IMR-90 (cell line): Measurements from ENCODE around the gene PHF5A.

Source experiments
- MAFK ChIP-seq: IDR thresholded peaks from 2 replicates; pipeline ENCODE4 v1.6.1; 2012; ENCODE audit warnings: low read depth, low read length, improper control_type of control experiment
- MAZ ChIP-seq: IDR thresholded peaks from 2 replicates; pipeline ENCODE4 v1.6.1; 2012; ENCODE audit warnings: low read depth, mild to moderate bottlenecking, low read length, improper control_type of control experiment, moderate library complexity, borderline replicate concordance

DNA sequence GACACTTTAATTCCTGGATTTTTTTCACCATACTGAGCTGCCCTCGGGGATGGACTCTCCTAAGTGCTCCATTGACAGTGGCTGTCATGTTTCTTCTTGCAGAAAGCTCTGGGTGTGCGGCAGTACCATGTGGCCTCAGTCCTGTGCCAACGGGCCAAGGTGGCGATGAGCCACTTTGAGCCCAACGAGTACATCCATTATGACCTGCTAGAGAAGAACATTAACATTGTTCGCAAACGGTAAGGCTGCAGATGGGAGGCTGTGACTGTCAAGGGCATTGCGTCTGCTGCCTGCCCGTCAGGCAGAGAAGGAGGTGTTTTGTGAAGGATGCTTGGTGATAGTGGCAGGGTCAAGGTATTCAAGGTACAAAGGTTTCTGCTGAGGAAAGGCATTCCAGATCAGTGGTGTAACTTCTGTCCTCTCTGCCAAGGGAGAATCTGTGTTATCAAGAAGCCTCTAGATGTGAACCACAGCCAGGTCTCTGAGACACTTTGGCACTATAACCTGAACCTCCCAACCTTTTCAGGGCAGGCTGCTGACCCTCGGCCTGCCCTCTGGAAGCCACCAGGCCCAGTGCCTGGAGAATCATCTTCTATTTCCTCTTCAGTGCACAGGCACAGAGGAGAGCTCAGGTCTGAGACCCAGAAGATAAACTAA lies 31.3 kb upstream of the PHF5A start:
- TF ChIP-seq MAZ (no peak), MAFK (no peak)
